IMR-90 (cell line): Measurements from ENCODE around the gene HAO2. TPM values are rescaled to one million over a fixed set of nuclear protein-coding genes. Genes with fewer than 3 reads are reported as not detected.

Experiments
- ATAC-seq: fragments of 200-7000 bp; cut with Tn5 transposase; 2 replicates; pipeline ENCODE4 v1.9.1; 2020; ENCODE audit warnings: low read depth, mild to moderate bottlenecking, moderate library complexity
- BruUV-seq: library from RNA; stranded (reverse); fragments of 400-500 nt; replicated peaks from 2 replicates; lab custom pipeline; 2021; lab: Mats Ljungman, UMichigan
- CTCF ChIA-PET: fragments of 300-600 bp; formaldehyde crosslinking; extraction: SDS; loops from one replicate; lab custom pipeline; 2021; ENCODE audit warnings: antibody characterized with exemption; lab: Yijun Ruan, JAX
- POLR2A ChIA-PET: fragments of 300-600 bp; sonication (Branson Sonifier 250); formaldehyde crosslinking; loops from one replicate; lab custom pipeline; 2022; ENCODE audit warnings: antibody characterized with exemption; ENCODE audit not compliant: unreplicated experiment; lab: Charles Lee
- DNase-seq: peaks from one replicate; pipeline ENCODE4 v3.0.0; 2013
- H2AFZ ChIP-seq: replicated peaks from 2 replicates; pipeline ENCODE3; 2013; ENCODE audit warnings: low read length, mild to moderate bottlenecking; ENCODE audit not compliant: poor library complexity
- H2AK5ac ChIP-seq: 2 replicates; pipeline ENCODE4 v1.6.1; 2013; ENCODE audit warnings: low read depth, low read length, inconsistent platforms
- H2AK9ac ChIP-seq: replicated peaks from 2 replicates; pipeline ENCODE3; 2013; ENCODE audit warnings: mild to moderate bottlenecking, low read depth, low read length, moderate library complexity; ENCODE audit not compliant: poor library complexity
- H2BK120ac ChIP-seq: 2 replicates; pipeline ENCODE4 v1.6.1; 2013; ENCODE audit warnings: low read depth, low read length, inconsistent platforms
- H2BK15ac ChIP-seq: 3 replicates; pipeline ENCODE4 v1.6.1; 2013; ENCODE audit warnings: low read depth, low read length, inconsistent platforms
- H2BK20ac ChIP-seq: 2 replicates; pipeline ENCODE4 v1.6.1; 2013; ENCODE audit warnings: low read depth, mild to moderate bottlenecking, inconsistent platforms, low read length, moderate library complexity
- H2BK5ac ChIP-seq: 2 replicates; pipeline ENCODE4 v1.6.1; 2013; ENCODE audit warnings: mild to moderate bottlenecking, low read depth, low read length, inconsistent platforms; ENCODE audit not compliant: poor library complexity, severe bottlenecking
- H3K14ac ChIP-seq: replicated peaks from 2 replicates; pipeline ENCODE4 v1.6.1; 2013; ENCODE audit warnings: low read depth, low read length, inconsistent platforms
- H3K18ac ChIP-seq: 2 replicates; pipeline ENCODE4 v1.6.1; 2013; ENCODE audit warnings: low read depth, low read length, control low read depth
- H3K23ac ChIP-seq: 2 replicates; pipeline ENCODE4 v1.6.1; 2013; ENCODE audit warnings: low read depth, low read length, inconsistent platforms
- H3K27ac ChIP-seq: 2 replicates; pipeline ENCODE4 v1.5.1; 2013; ENCODE audit warnings: mild to moderate bottlenecking, control low read depth, low read length; ENCODE audit not compliant: insufficient read depth
- H3K27me3 ChIP-seq: 2 replicates; pipeline ENCODE4 v1.6.1; 2013; ENCODE audit warnings: low read length; ENCODE audit not compliant: control insufficient read depth, insufficient read depth
- H3K36me3 ChIP-seq: 2 replicates; pipeline ENCODE4 v1.6.1; 2013; ENCODE audit warnings: low read length, mixed read lengths; ENCODE audit not compliant: control insufficient read depth, insufficient read depth
- H3K4ac ChIP-seq: 2 replicates; pipeline ENCODE4 v1.6.1; 2013; ENCODE audit warnings: low read depth, low read length, inconsistent platforms
- H3K4me1 ChIP-seq: 2 replicates; pipeline ENCODE4 v1.6.1; 2013; ENCODE audit warnings: low read length, mixed read lengths; ENCODE audit not compliant: control insufficient read depth, insufficient read depth
- H3K4me2 ChIP-seq: 2 replicates; pipeline ENCODE4 v1.6.1; 2013; ENCODE audit warnings: low read depth, mild to moderate bottlenecking, control low read depth, low read length, moderate library complexity
- H3K4me3 ChIP-seq: 2 replicates; pipeline ENCODE4 v1.5.1; 2013; ENCODE audit warnings: low read depth, mild to moderate bottlenecking, control low read depth, low read length, moderate library complexity; ENCODE audit not compliant: insufficient read depth
- H3K56ac ChIP-seq: 2 replicates; pipeline ENCODE4 v1.6.1; 2013; ENCODE audit warnings: low read length, inconsistent platforms; ENCODE audit not compliant: insufficient read depth; ENCODE audit errors: extremely low read depth
- H3K79me1 ChIP-seq, 2 experiments: 2 replicates each; pipeline ENCODE4 v1.6.1; 2013; ENCODE audit warnings: low read length in 2 of 2, inconsistent platforms in 1 of 2, low read depth in 1 of 2
- H3K9ac ChIP-seq: 2 replicates; pipeline ENCODE4 v1.6.1; 2013; ENCODE audit warnings: low read depth, low read length, control low read depth
- H3K9me1 ChIP-seq: 2 replicates; pipeline ENCODE4 v1.6.1; 2013; ENCODE audit warnings: low read length, inconsistent platforms; ENCODE audit not compliant: insufficient read depth
- H3K9me3 ChIP-seq: 2 replicates; pipeline ENCODE4 v1.6.1; 2013; ENCODE audit warnings: low read length; ENCODE audit not compliant: control insufficient read depth, insufficient read depth
- H4K20me1 ChIP-seq: 2 replicates; pipeline ENCODE4 v1.6.1; 2013; ENCODE audit warnings: low read length, inconsistent platforms; ENCODE audit not compliant: insufficient read depth
- H4K5ac ChIP-seq: 2 replicates; pipeline ENCODE4 v1.6.1; 2013; ENCODE audit warnings: mild to moderate bottlenecking, low read depth, low read length, control low read depth
- H4K8ac ChIP-seq, 2 experiments: 2 replicates each; pipeline ENCODE4 v1.6.1; 2013; ENCODE audit warnings: low read depth in 2 of 2, low read length in 2 of 2, control low read depth in 1 of 2, inconsistent platforms in 1 of 2
- H4K91ac ChIP-seq: 2 replicates; pipeline ENCODE4 v1.6.1; 2013; ENCODE audit warnings: low read depth, low read length, inconsistent platforms; ENCODE audit not compliant: insufficient read depth
- BHLHE40 ChIP-seq: fragments of 150-350 bp; IDR thresholded peaks from 2 replicates; pipeline ENCODE4 v1.6.1; 2016; ENCODE audit warnings: mild to moderate bottlenecking, low read depth, low read length
- CEBPB ChIP-seq: IDR thresholded peaks from 2 replicates; pipeline ENCODE4 v1.6.1; 2012; ENCODE audit warnings: low read depth, low read length, improper control_type of control experiment
- CHD1 ChIP-seq: IDR thresholded peaks from 2 replicates; pipeline ENCODE4 v1.6.1; 2012; ENCODE audit warnings: low read depth, low read length, improper control_type of control experiment
- CTCF ChIP-seq: conservative IDR thresholded peaks from 2 replicates; pipeline ENCODE4 v1.5.1; 2012; ENCODE audit warnings: mild to moderate bottlenecking, low read depth, low read length, improper control_type of control experiment
- ELK1 ChIP-seq: fragments of 150-350 bp; IDR thresholded peaks from 2 replicates; pipeline ENCODE4 v1.6.1; 2016; ENCODE audit warnings: low read depth, mild to moderate bottlenecking, low read length, moderate library complexity, borderline replicate concordance
- FOS ChIP-seq: fragments of 150-350 bp; IDR thresholded peaks from 2 replicates; pipeline ENCODE4 v1.6.1; 2016; ENCODE audit warnings: low read depth, low read length
- MAFK ChIP-seq: IDR thresholded peaks from 2 replicates; pipeline ENCODE4 v1.6.1; 2012; ENCODE audit warnings: low read depth, low read length, improper control_type of control experiment
- MAZ ChIP-seq: IDR thresholded peaks from 2 replicates; pipeline ENCODE4 v1.6.1; 2012; ENCODE audit warnings: low read depth, mild to moderate bottlenecking, low read length, improper control_type of control experiment, moderate library complexity, borderline replicate concordance
- MXI1 ChIP-seq: IDR thresholded peaks from 2 replicates; pipeline ENCODE4 v1.6.1; 2012; ENCODE audit warnings: low read depth, mild to moderate bottlenecking, low read length, moderate library complexity, borderline replicate concordance
- NFE2L2 ChIP-seq: fragments of 150-350 bp; IDR thresholded peaks from 2 replicates; pipeline ENCODE4 v1.6.1; 2016; ENCODE audit warnings: low read depth, mild to moderate bottlenecking, low read length
- POLR2A ChIP-seq: IDR thresholded peaks from 2 replicates; pipeline ENCODE4 v1.6.1; 2012; ENCODE audit warnings: mild to moderate bottlenecking, low read depth, low read length
- RAD21 ChIP-seq: IDR thresholded peaks from 2 replicates; pipeline ENCODE4 v1.6.1; 2012; ENCODE audit warnings: low read length, improper control_type of control experiment
- RCOR1 ChIP-seq: IDR thresholded peaks from 2 replicates; pipeline ENCODE4 v1.6.1; 2012; ENCODE audit warnings: mild to moderate bottlenecking, low read length, improper control_type of control experiment; ENCODE audit not compliant: insufficient replicate concordance
- RFX5 ChIP-seq: IDR thresholded peaks from 2 replicates; pipeline ENCODE4 v1.8.0; 2012; ENCODE audit warnings: low read depth, mild to moderate bottlenecking, low read length, moderate library complexity
- SMC3 ChIP-seq: fragments of 150-350 bp; IDR thresholded peaks from 2 replicates; pipeline ENCODE4 v1.6.1; 2016; ENCODE audit warnings: low read depth, mild to moderate bottlenecking, antibody characterized with exemption, low read length, moderate library complexity
- USF2 ChIP-seq: fragments of 150-350 bp; IDR thresholded peaks from 2 replicates; pipeline ENCODE4 v1.6.1; 2017; ENCODE audit warnings: mild to moderate bottlenecking, antibody characterized with exemption, low read length, low read depth
- dilution Hi-C: fragments of 300-500 bp; cut with HindIII; formaldehyde crosslinking; loops from one replicate; pipeline ENCODE4 v1.14.3; 2018; ENCODE audit warnings: low sequenced_read_pairs; ENCODE audit not compliant: unreplicated experiment
- in situ Hi-C: fragments of 300-500 bp; cut with MboI; formaldehyde crosslinking; loops from 3 replicates; pipeline ENCODE4 v1.14.3; 2019; ENCODE audit warnings: low sequenced_read_pairs, inconsistent platforms, mixed read lengths
- intact Hi-C: fragments of 100-400 bp; cut with micrococcal nuclease; formaldehyde crosslinking; loops from 2 replicates; pipeline ENCODE4 v1.10.0; 2022
- polyA plus RNA-seq, 3 experiments: library from polyadenylated mRNA; depleted of rRNA; stranded (reverse); fragments of >200 nt; gene quantifications; 2 replicates each; pipeline ENCODE4 v1.2.3, GENCODE V29; 2012; ENCODE audit warnings: low replicate concordance in 1 of 3
- total RNA-seq: library from RNA; depleted of rRNA; stranded (reverse); fragments of >200 nt; gene quantifications from 2 replicates; pipeline ENCODE4 v1.2.3, GENCODE V29; 2012

HAO2 gene
- total and polyA plus RNA-seq, 2 of the 4 experiments (the other 2 are of a cell fraction): not detected

- Histone ChIP-seq H2BK15ac (no peak overlapping the region), H4K5ac (no peak overlapping the region), H3K4me2 (no peak overlapping the region), H2BK5ac (no peak overlapping the region), H3K79me1 (no peaks in the 10 kb centered on the region), H3K4ac (no peak overlapping the region), H2AK9ac (no peak overlapping the region), H3K14ac (no peak overlapping the region), H4K20me1 (no peaks in the 10 kb centered on the region), H2BK120ac (no peak overlapping the region), H3K4me1 (no peaks in the 10 kb centered on the region), H4K91ac (no peak overlapping the region), H2AK5ac (no peak overlapping the region), H3K18ac (no peak overlapping the region), H3K56ac (no peak overlapping the region), H2AFZ (no peak overlapping the region), H3K9me1 (no peaks in the 10 kb centered on the region), H3K27ac (no peak overlapping the region), H3K36me3 (no peaks in the 10 kb centered on the region), H3K23ac (no peak overlapping the region), H3K9me3 (no peaks in the 10 kb centered on the region), H3K4me3 (no peak overlapping the region), H2BK20ac (no peak overlapping the region), H3K9ac (no peak overlapping the region), H4K8ac (no peak overlapping the region), H3K27me3 (no peaks in the 10 kb centered on the region; the same call in 1 of the 2 replicates)
- no TSS peak for BruUV-seq
- DNase-seq (no peak), ATAC-seq (no peak)
- ChIA-PET POLR2A (no interaction called here), CTCF (no interaction called here)
- dilution Hi-C loops (no loop called here), in situ Hi-C loops (no loop called here), intact Hi-C loops (no loop called here)
- TF ChIP-seq NFE2L2 (no peak), SMC3 (no peak), BHLHE40 (no peak), CTCF (no peak), USF2 (no peak), MAZ (no peak), CHD1 (no peak), FOS (no peak), MAFK (no peak), RCOR1 (no peak), POLR2A (no peak), ELK1 (no peak), CEBPB (no peak), MXI1 (no peak), RFX5 (no peak), RAD21 (no peak)
These were observed 27.7 kb upstream of the HAO2 start for GRCh38 chr1:119340861-119341261.
